Hepatocyte (in vitro differentiated cells): Measurements from ENCODE around the gene ERBB4. TPM values are rescaled to one million over a fixed set of nuclear protein-coding genes. Genes with fewer than 3 reads are reported as not detected.

Experiments used
- DNase-seq: peaks from one replicate; pipeline ENCODE4 v3.0.0-alpha.2; 2016; ENCODE audit warnings: low spot score
- H2AFZ ChIP-seq: fragments of 200-600 bp; sonication (generic); 2 replicates; pipeline ENCODE4 v1.6.0; 2016; ENCODE audit warnings: antibody characterized with exemption, mild to moderate bottlenecking
- H3K27ac ChIP-seq: fragments of 200-600 bp; sonication (generic); 2 replicates; pipeline ENCODE4 v1.5.1; 2016; ENCODE audit warnings: mild to moderate bottlenecking
- H3K27me3 ChIP-seq: fragments of 200-600 bp; sonication (generic); 2 replicates; pipeline ENCODE4 v1.6.1; 2016
- H3K36me3 ChIP-seq: fragments of 200-600 bp; sonication (generic); replicated peaks from 2 replicates; pipeline ENCODE4 v1.5.1; 2016; ENCODE audit warnings: low read depth; ENCODE audit not compliant: insufficient read depth
- H3K4me1 ChIP-seq: fragments of 200-600 bp; sonication (generic); 2 replicates; pipeline ENCODE4 v1.5.1; 2016; ENCODE audit warnings: mild to moderate bottlenecking, moderate library complexity; ENCODE audit not compliant: insufficient read depth
- H3K4me2 ChIP-seq: fragments of 200-600 bp; sonication (generic); 2 replicates; pipeline ENCODE4 v1.6.0; 2016
- H3K4me3 ChIP-seq: fragments of 200-600 bp; sonication (generic); 2 replicates; pipeline ENCODE4 v1.5.1; 2016; ENCODE audit warnings: mild to moderate bottlenecking
- H3K79me2 ChIP-seq: fragments of 200-600 bp; sonication (generic); 2 replicates; pipeline ENCODE4 v1.6.0; 2017; ENCODE audit warnings: mild to moderate bottlenecking
- H3K9me2 ChIP-seq: fragments of 200-600 bp; sonication (generic); replicated peaks from 2 replicates; pipeline ENCODE4 v1.6.0; 2017; ENCODE audit warnings: mild to moderate bottlenecking; ENCODE audit not compliant: insufficient read depth
- H3K9me3 ChIP-seq: fragments of 200-600 bp; sonication (generic); 2 replicates; pipeline ENCODE4 v1.5.1; 2016; ENCODE audit warnings: low read depth, mild to moderate bottlenecking
- H4K20me1 ChIP-seq: fragments of 200-600 bp; sonication (generic); 2 replicates; pipeline ENCODE4 v1.6.0; 2016; ENCODE audit warnings: mild to moderate bottlenecking; ENCODE audit not compliant: insufficient read depth, poor library complexity, severe bottlenecking
- EZH2 ChIP-seq: fragments of 200-600 bp; sonication (generic); IDR thresholded peaks from 2 replicates; pipeline ENCODE4 v1.6.1; 2016; ENCODE audit warnings: antibody characterized with exemption, mild to moderate bottlenecking, borderline replicate concordance
- EZH2phosphoT487 ChIP-seq: fragments of 200-600 bp; sonication (generic); IDR thresholded peaks from one replicate; pipeline ENCODE4 v1.6.1; 2018; ENCODE audit warnings: antibody characterized with exemption, mild to moderate bottlenecking, low read depth, moderate library complexity; ENCODE audit not compliant: unreplicated experiment, severe bottlenecking
- WGBS: methylation state at CpG from one replicate; pipeline ENCODE4 v1.1.6; 2016; ENCODE audit warnings: low lambda C conversion rate; ENCODE audit errors: missing lambda C conversion rate; 5-methylcytosine and 5-hydroxymethylcytosine counted together
- polyA plus RNA-seq: library from polyadenylated mRNA; unstranded; fragments of >200 nt; fragmentation: Nextera tagmentation; extraction: Ambion mirVana; gene quantifications from 2 replicates; pipeline ENCODE4 v1.2.1, GENCODE V29; 2016
- total RNA-seq: library from RNA; depleted of rRNA; stranded (reverse); fragments of >200 nt; gene quantifications from 2 replicates; pipeline ENCODE4 v1.2.3, GENCODE V29; 2014
- TF ChIP-seq, protein P1 (sequence below): fragments of 200-600 bp; sonication (generic); IDR thresholded peaks from 2 replicates; pipeline ENCODE4 v1.5.1; 2016; ENCODE audit warnings: antibody characterized with exemption, mild to moderate bottlenecking; ENCODE audit not compliant: poor library complexity

The ERBB4 gene
- total and polyA plus RNA-seq, 2 experiments from 2014 or later: 3.4 to 3.9 TPM

DNA sequence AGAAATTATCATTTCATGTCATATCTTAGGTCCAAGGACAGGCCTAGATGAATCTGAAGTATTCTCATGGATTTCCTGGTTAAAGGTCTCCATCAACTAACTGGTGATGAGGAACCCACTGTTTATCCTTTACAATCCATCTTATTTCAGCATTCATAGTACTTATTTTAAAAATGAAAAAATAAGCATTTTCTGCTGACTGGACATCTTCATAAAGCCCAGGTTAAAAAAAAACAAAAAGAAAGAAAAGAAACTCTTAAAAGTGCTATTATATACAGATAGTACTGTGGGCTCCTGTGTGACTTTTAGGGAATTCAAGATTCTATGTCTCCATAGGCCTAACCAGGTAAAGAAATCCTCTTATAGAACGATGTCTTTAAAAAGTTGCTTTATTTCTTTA lies 7.1 kb downstream of the ERBB4 start:
- DNase-seq: no peak
- WGBS: 100% methylated on average over 1 of the region's 1 CpG

DNA sequence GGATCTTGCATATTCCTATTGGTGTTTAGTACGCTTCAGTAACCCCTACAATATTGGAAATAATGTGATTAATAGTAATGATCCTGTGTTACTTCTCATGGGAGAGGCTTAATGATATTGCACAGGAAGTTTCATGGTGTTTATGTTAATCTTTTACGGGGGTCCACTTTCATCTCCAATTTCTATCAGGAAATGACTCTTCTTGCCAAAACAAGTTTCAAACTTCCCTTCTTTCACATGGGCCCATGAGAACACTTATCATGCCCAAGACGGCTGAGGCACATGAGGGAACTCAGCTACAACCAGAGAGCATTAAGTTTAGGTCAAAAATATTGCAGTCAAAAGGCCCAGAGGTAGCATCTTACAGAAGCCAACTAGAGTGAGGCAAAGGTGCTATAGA lies 7.6 kb downstream of the ERBB4 start:
- no peaks in the 10 kb centered on the region for H3K79me2 ChIP-seq
- no peaks in the 10 kb centered on the region for H4K20me1 ChIP-seq
- no peak overlapping the region for H3K4me3 ChIP-seq
- no peak overlapping the region for H2AFZ ChIP-seq
- H3K4me1 ChIP-seq: no peaks in the 10 kb centered on the region
- no peak overlapping the region for H3K4me2 ChIP-seq
- TF ChIP-seq EZH2phosphoT487 (no peak), EZH2 (no peak)
- TF ChIP-seq, protein P1, sequence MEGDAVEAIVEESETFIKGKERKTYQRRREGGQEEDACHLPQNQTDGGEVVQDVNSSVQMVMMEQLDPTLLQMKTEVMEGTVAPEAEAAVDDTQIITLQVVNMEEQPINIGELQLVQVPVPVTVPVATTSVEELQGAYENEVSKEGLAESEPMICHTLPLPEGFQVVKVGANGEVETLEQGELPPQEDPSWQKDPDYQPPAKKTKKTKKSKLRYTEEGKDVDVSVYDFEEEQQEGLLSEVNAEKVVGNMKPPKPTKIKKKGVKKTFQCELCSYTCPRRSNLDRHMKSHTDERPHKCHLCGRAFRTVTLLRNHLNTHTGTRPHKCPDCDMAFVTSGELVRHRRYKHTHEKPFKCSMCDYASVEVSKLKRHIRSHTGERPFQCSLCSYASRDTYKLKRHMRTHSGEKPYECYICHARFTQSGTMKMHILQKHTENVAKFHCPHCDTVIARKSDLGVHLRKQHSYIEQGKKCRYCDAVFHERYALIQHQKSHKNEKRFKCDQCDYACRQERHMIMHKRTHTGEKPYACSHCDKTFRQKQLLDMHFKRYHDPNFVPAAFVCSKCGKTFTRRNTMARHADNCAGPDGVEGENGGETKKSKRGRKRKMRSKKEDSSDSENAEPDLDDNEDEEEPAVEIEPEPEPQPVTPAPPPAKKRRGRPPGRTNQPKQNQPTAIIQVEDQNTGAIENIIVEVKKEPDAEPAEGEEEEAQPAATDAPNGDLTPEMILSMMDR: no peak
- no peak for DNase-seq
- H3K27me3 ChIP-seq: peaks cover 24% of the 10 kb centered on the region
- no peaks in the 10 kb centered on the region for H3K36me3 ChIP-seq
- 62% methylated on average over 3 of the region's 3 CpGs for WGBS
- H3K9me3 ChIP-seq: no peaks in the 10 kb centered on the region
- no peaks in the 10 kb centered on the region for H3K9me2 ChIP-seq
- H3K27ac ChIP-seq: no peak overlapping the region

More for the DNA sequence above, 7.1 kb downstream of the ERBB4 start:
- Histone ChIP-seq H3K27me3 (peaks cover 29% of the 10 kb centered on the region), H3K9me2 (no peaks in the 10 kb centered on the region), H3K36me3 (no peaks in the 10 kb centered on the region), H3K79me2 (no peaks in the 10 kb centered on the region), H3K4me3 (no peak overlapping the region), H2AFZ (no peak overlapping the region), H3K9me3 (no peaks in the 10 kb centered on the region), H3K27ac (no peak overlapping the region), H3K4me2 (no peak overlapping the region), H3K4me1 (no peaks in the 10 kb centered on the region), H4K20me1 (no peaks in the 10 kb centered on the region)
- TF ChIP-seq EZH2 (no peak), EZH2phosphoT487 (no peak)
- TF ChIP-seq, protein P1: no peak

DNA sequence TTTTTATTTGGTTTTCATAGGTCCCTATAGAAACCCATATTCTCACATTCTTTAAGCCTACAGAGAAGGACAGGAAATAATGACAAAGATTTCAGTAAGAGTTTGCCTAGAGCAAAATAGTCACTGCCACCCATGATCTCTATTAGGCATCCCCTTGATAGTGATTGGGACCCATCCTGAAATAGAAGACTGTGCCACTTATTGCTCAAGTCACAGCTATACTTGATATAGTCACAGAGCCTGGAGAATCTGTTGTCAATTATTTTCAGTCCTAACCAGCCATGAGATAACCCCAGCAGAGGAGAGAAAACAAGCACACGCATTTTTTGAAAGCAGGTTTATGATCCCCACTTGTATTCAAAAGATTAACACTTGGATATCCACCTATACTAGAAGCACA lies 8.2 kb downstream of the ERBB4 start:
- H3K9me2 ChIP-seq: no peaks in the 10 kb centered on the region
- H3K9me3 ChIP-seq: no peaks in the 10 kb centered on the region
- no peaks in the 10 kb centered on the region for H3K4me1 ChIP-seq
- H3K27ac ChIP-seq: no peak overlapping the region
- no peaks in the 10 kb centered on the region for H3K79me2 ChIP-seq
- no peak overlapping the region for H3K4me2 ChIP-seq
- no peak for DNase-seq
- H2AFZ ChIP-seq: no peak overlapping the region
- no peaks in the 10 kb centered on the region for H4K20me1 ChIP-seq
- no peaks in the 10 kb centered on the region for H3K36me3 ChIP-seq
- TF ChIP-seq EZH2phosphoT487 (no peak), EZH2 (no peak)
- TF ChIP-seq, protein P1: no peak
- peaks cover 17% of the 10 kb centered on the region for H3K27me3 ChIP-seq
- H3K4me3 ChIP-seq: no peak overlapping the region
- 53% methylated on average over 1 of the region's 1 CpG for WGBS
